Activated CD4-positive, alpha-beta T cell treated with anti-CD3 and anti-CD28 coated beads, Interleukin-2, amount 50 U/mL, for 16 hours (primary cell): ENCODE results near the gene CCDC83.
A peak's percentile ranks its signal among the peaks of the same experiment; 100 is the strongest.
"Not testable (repeated sequence)": the region's sequence is repeated elsewhere in the genome, so short reads cannot be mapped to it uniquely, and the experiment has no call there.

ENCODE experiments used
- DNase-seq: peaks from one replicate; pipeline ENCODE4 v3.0.0-alpha.2; 2020

The CCDC83 gene

GRCh38 chr11:85840932-85841331, 14.3 kb upstream of the CCDC83 start:
- not testable (repeated sequence) for DNase-seq

- no peak for DNase-seq
These were observed 11.3 kb upstream of the CCDC83 start for GRCh38 chr11:85843929-85844328.

- DNase-seq = peak; percentile 35
These were observed 10.6 kb upstream of the CCDC83 start for GRCh38 chr11:85844439-85845123.

GRCh38 chr11:85845124-85845631, 10.0 kb upstream of the CCDC83 start:
- DNase-seq = no peak

- DNase-seq = no peak
These were observed 7.7 kb upstream of the CCDC83 start for GRCh38 chr11:85847436-85847835.

- no peak for DNase-seq
These were observed 7.2 kb upstream of the CCDC83 start for GRCh38 chr11:85848006-85848405.

GRCh38 chr11:85848556-85848955, 6.6 kb upstream of the CCDC83 start:
- DNase-seq = no peak

GRCh38 chr11:85852754-85853153, 2.4 kb upstream of the CCDC83 start:
- not testable (repeated sequence) for DNase-seq

GRCh38 chr11:85853541-85853940, 1.6 kb upstream of the CCDC83 start:
- not testable (repeated sequence) for DNase-seq

- no peak for DNase-seq
These were observed 999 bp upstream of the CCDC83 start for GRCh38 chr11:85854212-85854556.

GRCh38 chr11:85854557-85855340, 434 bp upstream of the CCDC83 start:
- DNase-seq = peak; percentile 96

- DNase-seq = no peak
These were observed 1.9 kb downstream of the CCDC83 start for GRCh38 chr11:85857098-85857497.

- not testable (repeated sequence) for DNase-seq
These were observed 4.4 kb downstream of the CCDC83 start for GRCh38 chr11:85859541-85859940.

- no peak for DNase-seq
These were observed 8.7 kb downstream of the CCDC83 start for GRCh38 chr11:85863855-85864254.

- no peak for DNase-seq
These were observed 11.1 kb downstream of the CCDC83 start for GRCh38 chr11:85866137-85866827.

GRCh38 chr11:85867751-85868150, 12.6 kb downstream of the CCDC83 start:
- no peak for DNase-seq

GRCh38 chr11:85869781-85870180, 14.6 kb downstream of the CCDC83 start:
- DNase-seq = no peak

- no peak for DNase-seq
These were observed 19.1 kb downstream of the CCDC83 start for GRCh38 chr11:85874265-85874664.

GRCh38 chr11:85875505-85875904, 20.3 kb downstream of the CCDC83 start:
- no peak for DNase-seq

- no peak for DNase-seq
These were observed 29.4 kb downstream of the CCDC83 start for GRCh38 chr11:85884581-85885021.

GRCh38 chr11:85886089-85887056, 31.2 kb downstream of the CCDC83 start:
- DNase-seq = no peak

- DNase-seq = no peak
These were observed 33.9 kb downstream of the CCDC83 start for GRCh38 chr11:85889108-85889507.
